SK-N-SH (cell line): ENCODE data around the gene PDE6G. TPM values are rescaled to one million over a fixed set of nuclear protein-coding genes. Genes with fewer than 3 reads are reported as not detected.

Experiments
- CTCF ChIA-PET: fragments of 300-600, 350-600 bp; formaldehyde crosslinking; extraction: SDS; loops from one replicate; lab custom pipeline; 2021; lab: Yijun Ruan, JAX
- POLR2A ChIA-PET: fragments of 350-600 bp; sonication (Branson Sonifier 250); formaldehyde crosslinking; extraction: SDS; loops from one replicate; lab custom pipeline; 2020; ENCODE audit warnings: antibody characterized with exemption, inconsistent platforms; lab: Yijun Ruan, JAX
- DNase-seq: peaks from one replicate; pipeline ENCODE4 v3.0.0; 2012
- H2AFZ ChIP-seq: fragments of 200-600 bp; sonication (generic); 2 replicates; pipeline ENCODE4 v1.8.1; 2016; ENCODE audit warnings: antibody characterized with exemption, mild to moderate bottlenecking, low read depth
- H3F3A ChIP-seq: fragments of 200-600 bp; sonication (generic); replicated peaks from 2 replicates; pipeline ENCODE3; 2016; ENCODE audit warnings: antibody characterized with exemption, mild to moderate bottlenecking; ENCODE audit not compliant: insufficient read depth
- H3K27ac ChIP-seq, 2 experiments: fragments of 200-500 bp in 1 of 2; fragments of 200-600 bp in 1 of 2; sonication (Bioruptor generic) in 1 of 2; sonication (generic), shearing (Covaris generic) in 1 of 2; 2 replicates each; pipeline versions ENCODE4 v1.5.1 to v1.6.1; 2014 to 2016; ENCODE audit warnings: low read depth in 2 of 2, inconsistent platforms in 1 of 2, low read length in 1 of 2, mild to moderate bottlenecking in 1 of 2, mixed read lengths in 1 of 2
- H3K27me3 ChIP-seq: fragments of 200-600 bp; sonication (generic), shearing (Covaris generic); 2 replicates; pipeline ENCODE4 v1.6.1; 2016; ENCODE audit warnings: mixed run types; ENCODE audit not compliant: insufficient read depth
- H3K36me3 ChIP-seq, 2 experiments: fragments of 200-500 bp in 1 of 2; fragments of 200-600 bp in 1 of 2; sonication (Bioruptor generic) in 1 of 2; sonication (generic) in 1 of 2; replicated peaks in 1 of 2; 2 replicates each; pipeline versions ENCODE3 to v1.5.1; 2014 to 2016; ENCODE audit warnings: low read length in 1 of 2, mild to moderate bottlenecking in 1 of 2; ENCODE audit not compliant: insufficient read depth in 2 of 2, control insufficient read depth in 1 of 2
- H3K4me1 ChIP-seq, 2 experiments: fragments of 200-500 bp in 1 of 2; fragments of 200-600 bp in 1 of 2; sonication (Bioruptor generic) in 1 of 2; sonication (generic), shearing (Covaris generic) in 1 of 2; 2 replicates each; pipeline versions ENCODE4 v1.5.1 to v1.6.1; 2014 to 2016; ENCODE audit warnings: low read depth in 1 of 2, low read length in 1 of 2, mixed run types in 1 of 2; ENCODE audit not compliant: insufficient read depth in 2 of 2, control insufficient read depth in 1 of 2
- H3K4me2 ChIP-seq: fragments of 200-600 bp; sonication (generic), shearing (Covaris generic); 2 replicates; pipeline ENCODE4 v1.6.1; 2017; ENCODE audit warnings: mixed run types
- H3K4me3 ChIP-seq, 2 experiments: fragments of 200-500 bp in 1 of 2; fragments of 200-600 bp in 1 of 2; sonication (Bioruptor generic) in 1 of 2; sonication (generic), shearing (Covaris generic) in 1 of 2; 2 replicates each; pipeline versions ENCODE4 v1.5.1 to v1.8.1; 2014 to 2016; ENCODE audit warnings: low read depth in 2 of 2, inconsistent platforms in 1 of 2, low read length in 1 of 2, mild to moderate bottlenecking in 1 of 2, mixed read lengths in 1 of 2, moderate library complexity in 1 of 2
- H3K79me2 ChIP-seq: fragments of 200-600 bp; sonication (generic); 2 replicates; pipeline ENCODE4 v1.8.1; 2017; ENCODE audit warnings: mild to moderate bottlenecking; ENCODE audit not compliant: insufficient read depth
- H3K9ac ChIP-seq: fragments of 200-600 bp; sonication (generic); 2 replicates; pipeline ENCODE4 v1.6.1; 2017; ENCODE audit warnings: mixed run types
- H3K9me2 ChIP-seq: fragments of 200-600 bp; sonication (generic); 2 replicates; pipeline ENCODE4 v1.6.1; 2017; ENCODE audit warnings: mixed run types
- H3K9me3 ChIP-seq: fragments of 200-600 bp; sonication (generic); 2 replicates; pipeline ENCODE4 v1.6.1; 2017; ENCODE audit warnings: mixed run types, mild to moderate bottlenecking, moderate library complexity
- H4K20me1 ChIP-seq: fragments of 200-600 bp; sonication (generic); 2 replicates; pipeline ENCODE4 v1.6.1; 2017; ENCODE audit warnings: mild to moderate bottlenecking, mixed run types; ENCODE audit not compliant: insufficient read depth
- CHD2 ChIP-seq: fragments of 150-350 bp; IDR thresholded peaks from 2 replicates; pipeline ENCODE4 v1.6.1; 2018; ENCODE audit warnings: low read length; ENCODE audit not compliant: partially characterized antibody
- FOXJ3 ChIP-seq: sonication (generic); formaldehyde crosslinking; IDR thresholded peaks from 2 replicates; pipeline ENCODE4 v1.5.1; 2020; ENCODE audit warnings: mild to moderate bottlenecking, missing genetic modification reagents
- RAD21 ChIP-seq: IDR thresholded peaks from 2 replicates; pipeline ENCODE4 v1.6.1; 2012; ENCODE audit warnings: mild to moderate bottlenecking, low read length
- RCOR1 ChIP-seq: fragments of 150-350 bp; IDR thresholded peaks from 2 replicates; pipeline ENCODE4 v1.6.1; 2017; ENCODE audit warnings: antibody characterized with exemption, low read length
- SMC3 ChIP-seq: IDR thresholded peaks from 2 replicates; pipeline ENCODE4 v1.6.1; 2012; ENCODE audit warnings: low read depth, low read length, improper control_type of control experiment
- TAF1 ChIP-seq: IDR thresholded peaks from 2 replicates; pipeline ENCODE4 v1.6.1; 2012; ENCODE audit warnings: low read depth, mild to moderate bottlenecking, low read length, moderate library complexity, borderline replicate concordance
- TCF12 ChIP-seq: IDR thresholded peaks from 2 replicates; pipeline ENCODE4 v1.4.0; 2012
- YY1 ChIP-seq: IDR thresholded peaks from 2 replicates; pipeline ENCODE4 v1.4.0; 2012; ENCODE audit warnings: low read depth, mild to moderate bottlenecking
- WGBS: methylation state at CpG from one replicate; pipeline ENCODE4 v1.1.6; 2017; ENCODE audit warnings: low lambda C conversion rate; 5-methylcytosine and 5-hydroxymethylcytosine counted together
- polyA plus RNA-seq, 3 experiments: library from polyadenylated mRNA; depleted of rRNA; stranded (reverse); fragments of >200 nt; gene quantifications; 2 replicates each; pipeline ENCODE4 v1.2.3, GENCODE V29; 2012
- TF ChIP-seq, protein P1 (sequence below): fragments of 150-350 bp; IDR thresholded peaks from 2 replicates; pipeline ENCODE4 v1.6.1; 2016; ENCODE audit warnings: mild to moderate bottlenecking, low read depth, low read length
- TF ChIP-seq, protein P2 (sequence below): IDR thresholded peaks from 2 replicates; pipeline ENCODE4 v1.6.1; 2012; ENCODE audit warnings: mild to moderate bottlenecking, low read depth, low read length, moderate library complexity

PDE6G gene
- polyA plus RNA-seq, 1 of the 3 experiments (the other 2 are of a cell fraction) = 5.0 TPM

DNA sequence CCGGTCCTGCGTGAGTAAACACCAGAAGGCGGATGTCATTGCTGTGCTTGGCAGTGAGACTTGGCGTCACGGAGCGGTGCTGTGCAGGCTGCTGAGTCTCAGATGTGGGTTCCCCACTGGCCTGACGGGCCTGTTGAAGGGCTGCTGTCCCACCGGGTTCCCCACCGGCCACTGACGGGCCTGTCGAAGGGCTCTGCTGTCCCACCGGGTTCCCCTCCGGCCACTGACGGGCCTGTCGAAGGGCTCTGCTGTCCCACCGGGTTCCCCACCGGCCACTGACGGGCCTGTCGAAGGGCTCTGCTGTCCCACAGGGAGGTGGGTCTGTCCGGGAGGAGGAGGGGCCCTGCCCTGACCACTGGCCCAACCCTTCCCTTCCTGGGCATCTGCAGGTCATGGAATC is 30.3 kb upstream of the PDE6G start:
- WGBS = 96% methylated on average over 19 of the region's 20 CpGs
- Histone ChIP-seq H3K27me3 (no peaks in the 10 kb centered on the region), H3K79me2 (peaks cover 96% of the 10 kb centered on the region), H3K9me2 (no peaks in the 10 kb centered on the region), H3K9ac (no peak overlapping the region; the same call in 1 of the 2 replicates), H3K4me2 (no peak overlapping the region), H2AFZ (no peak overlapping the region), H3K9me3 (no peaks in the 10 kb centered on the region), H3K36me3 (peaks cover 55 to 64% of the 10 kb centered on the region in 2 experiments), H3K4me1 (peaks cover 19 to 21% of the 10 kb centered on the region in 2 experiments; a peak in 3 of 4 replicates), H3K27ac (no peak overlapping the region), H3K4me3 (no peak overlapping the region), H3F3A (peaks cover 14% of the 10 kb centered on the region), H4K20me1 (peaks cover 72% of the 10 kb centered on the region)
- no peak for DNase-seq
- TF ChIP-seq SMC3 = no peak
- TF ChIP-seq FOXJ3 (CRISPR knock-in tag) = no peak
- TF ChIP-seq, protein P1, sequence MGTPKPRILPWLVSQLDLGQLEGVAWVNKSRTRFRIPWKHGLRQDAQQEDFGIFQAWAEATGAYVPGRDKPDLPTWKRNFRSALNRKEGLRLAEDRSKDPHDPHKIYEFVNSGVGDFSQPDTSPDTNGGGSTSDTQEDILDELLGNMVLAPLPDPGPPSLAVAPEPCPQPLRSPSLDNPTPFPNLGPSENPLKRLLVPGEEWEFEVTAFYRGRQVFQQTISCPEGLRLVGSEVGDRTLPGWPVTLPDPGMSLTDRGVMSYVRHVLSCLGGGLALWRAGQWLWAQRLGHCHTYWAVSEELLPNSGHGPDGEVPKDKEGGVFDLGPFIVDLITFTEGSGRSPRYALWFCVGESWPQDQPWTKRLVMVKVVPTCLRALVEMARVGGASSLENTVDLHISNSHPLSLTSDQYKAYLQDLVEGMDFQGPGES = no peak
- no peak for TF ChIP-seq RCOR1
- no peak for TF ChIP-seq TCF12
- no peak for TF ChIP-seq CHD2
- no peak for TF ChIP-seq YY1
- CTCF ChIA-PET = interaction anchor here (1.8 kb wide), 1 partner anchor 10 kb away, joined by 8 read pairs; no protein-coding TSS in a partner anchor
- POLR2A ChIA-PET = no interaction called here

DNA sequence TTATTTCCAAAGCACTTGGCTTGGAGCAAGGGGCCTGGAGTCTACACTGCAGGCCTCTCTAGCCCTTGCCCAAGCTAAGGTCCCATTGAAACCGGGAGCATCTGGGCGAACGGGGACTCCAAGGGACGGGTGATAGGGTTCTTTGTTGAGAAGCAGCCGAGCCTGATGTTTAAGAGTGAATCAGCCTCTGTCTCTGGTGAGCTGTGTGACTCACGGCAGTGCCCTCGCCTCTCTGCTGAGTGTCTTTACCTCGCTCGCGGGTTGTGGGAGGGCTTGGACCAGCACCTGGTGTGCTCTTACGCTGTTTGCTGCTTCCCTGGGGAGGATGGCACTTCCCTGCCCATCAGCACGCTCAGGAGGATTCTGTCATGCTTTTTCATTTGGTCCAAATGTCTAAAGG is 28.8 kb upstream of the PDE6G start:
- Histone ChIP-seq H3K79me2 (peaks cover 96% of the 10 kb centered on the region), H2AFZ (no peak overlapping the region), H3K4me3 (peak overlapping the region; percentile 94 to 99), H3K9ac (peak overlapping the region; percentile 98), H3K9me3 (no peaks in the 10 kb centered on the region)
- TF ChIP-seq, protein P2, sequence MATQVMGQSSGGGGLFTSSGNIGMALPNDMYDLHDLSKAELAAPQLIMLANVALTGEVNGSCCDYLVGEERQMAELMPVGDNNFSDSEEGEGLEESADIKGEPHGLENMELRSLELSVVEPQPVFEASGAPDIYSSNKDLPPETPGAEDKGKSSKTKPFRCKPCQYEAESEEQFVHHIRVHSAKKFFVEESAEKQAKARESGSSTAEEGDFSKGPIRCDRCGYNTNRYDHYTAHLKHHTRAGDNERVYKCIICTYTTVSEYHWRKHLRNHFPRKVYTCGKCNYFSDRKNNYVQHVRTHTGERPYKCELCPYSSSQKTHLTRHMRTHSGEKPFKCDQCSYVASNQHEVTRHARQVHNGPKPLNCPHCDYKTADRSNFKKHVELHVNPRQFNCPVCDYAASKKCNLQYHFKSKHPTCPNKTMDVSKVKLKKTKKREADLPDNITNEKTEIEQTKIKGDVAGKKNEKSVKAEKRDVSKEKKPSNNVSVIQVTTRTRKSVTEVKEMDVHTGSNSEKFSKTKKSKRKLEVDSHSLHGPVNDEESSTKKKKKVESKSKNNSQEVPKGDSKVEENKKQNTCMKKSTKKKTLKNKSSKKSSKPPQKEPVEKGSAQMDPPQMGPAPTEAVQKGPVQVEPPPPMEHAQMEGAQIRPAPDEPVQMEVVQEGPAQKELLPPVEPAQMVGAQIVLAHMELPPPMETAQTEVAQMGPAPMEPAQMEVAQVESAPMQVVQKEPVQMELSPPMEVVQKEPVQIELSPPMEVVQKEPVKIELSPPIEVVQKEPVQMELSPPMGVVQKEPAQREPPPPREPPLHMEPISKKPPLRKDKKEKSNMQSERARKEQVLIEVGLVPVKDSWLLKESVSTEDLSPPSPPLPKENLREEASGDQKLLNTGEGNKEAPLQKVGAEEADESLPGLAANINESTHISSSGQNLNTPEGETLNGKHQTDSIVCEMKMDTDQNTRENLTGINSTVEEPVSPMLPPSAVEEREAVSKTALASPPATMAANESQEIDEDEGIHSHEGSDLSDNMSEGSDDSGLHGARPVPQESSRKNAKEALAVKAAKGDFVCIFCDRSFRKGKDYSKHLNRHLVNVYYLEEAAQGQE = no peak
- TF ChIP-seq TCF12 (no peak), RAD21 (no peak), TAF1 (peak; percentile 17; the same call in 1 of the 2 replicates)
- TF ChIP-seq, all 33 proteins: peak for 1
- peak; percentile 28 for DNase-seq
- CTCF ChIA-PET = interaction anchor here (0.8 to 2.4 kb wide), 5 partner anchors 9 to 25 kb away, joined by 3 to 12 read pairs (median 5); no protein-coding TSS in a partner anchor
- Histone ChIP-seq H3F3A (peaks cover 18% of the 10 kb centered on the region), H3K4me1 (peaks cover 19 to 21% of the 10 kb centered on the region in 2 experiments; a peak in 3 of 4 replicates), H4K20me1 (peaks cover 57% of the 10 kb centered on the region), H3K27ac (peak overlapping the region in 1 of 2 experiments; percentile 91; a peak in 2 of 4 replicates), H3K9me2 (no peaks in the 10 kb centered on the region), H3K36me3 (peaks cover 53 to 61% of the 10 kb centered on the region in 2 experiments), H3K27me3 (no peaks in the 10 kb centered on the region), H3K4me2 (peak overlapping the region; percentile 100)
- 11% methylated on average over 10 of the region's 12 CpGs for WGBS
- POLR2A ChIA-PET = interaction anchor here (1.1 to 2.8 kb wide), 2 partner anchors 18 to 20 kb away, joined by 4 to 33 read pairs; partner anchors contain the start of gene MRPL12
